Stimulated activated CD4-positive, alpha-beta T cell treated with anti-CD3 and anti-CD28 coated beads, Interleukin-15, amount 100 ng/mL, for 1 hour (primary cell): ENCODE results near the gene AGPAT3.
"Not testable (repeated sequence)": the region's sequence is repeated elsewhere in the genome, so short reads cannot be mapped to it uniquely, and the experiment has no call there.

Experiments
- DNase-seq, 2 donors: peaks; one replicate each; pipeline ENCODE4 v3.0.0-alpha.2; 2020; ENCODE audit warnings: low read depth in 1 of 2, low spot score in 1 of 2

Gene AGPAT3

GRCh38 chr21:43864962-43865539, at the start of gene AGPAT3:
TSS of gene AGPAT3 (plus strand) at chr21:43865223. CDS start at chr21:43959682, 94,459 bp downstream.
- DNase-seq, result peak in 1 of 2 donors; percentile 33

DNA sequence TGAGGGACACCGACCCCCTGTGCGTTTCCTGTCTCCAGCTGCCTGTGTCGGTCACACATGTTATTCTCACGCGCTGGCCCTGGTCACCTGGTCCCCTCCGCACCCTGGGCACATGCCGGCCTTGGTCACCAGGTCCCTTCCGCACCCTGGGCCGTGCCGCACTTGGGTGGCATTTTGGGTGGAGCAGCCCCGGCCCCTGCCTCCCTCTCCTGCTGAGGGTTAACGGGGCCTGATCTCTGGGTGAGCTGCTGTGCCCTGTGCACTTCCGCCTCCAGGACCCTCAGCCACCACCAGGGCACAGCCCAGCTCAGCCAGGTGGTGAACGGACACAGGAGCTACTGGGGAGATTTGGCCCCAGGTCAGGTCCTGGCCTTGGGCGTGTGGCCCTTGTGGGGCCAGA, 49.0 kb upstream of the AGPAT3 start:
- DNase-seq, result no peak

DNA sequence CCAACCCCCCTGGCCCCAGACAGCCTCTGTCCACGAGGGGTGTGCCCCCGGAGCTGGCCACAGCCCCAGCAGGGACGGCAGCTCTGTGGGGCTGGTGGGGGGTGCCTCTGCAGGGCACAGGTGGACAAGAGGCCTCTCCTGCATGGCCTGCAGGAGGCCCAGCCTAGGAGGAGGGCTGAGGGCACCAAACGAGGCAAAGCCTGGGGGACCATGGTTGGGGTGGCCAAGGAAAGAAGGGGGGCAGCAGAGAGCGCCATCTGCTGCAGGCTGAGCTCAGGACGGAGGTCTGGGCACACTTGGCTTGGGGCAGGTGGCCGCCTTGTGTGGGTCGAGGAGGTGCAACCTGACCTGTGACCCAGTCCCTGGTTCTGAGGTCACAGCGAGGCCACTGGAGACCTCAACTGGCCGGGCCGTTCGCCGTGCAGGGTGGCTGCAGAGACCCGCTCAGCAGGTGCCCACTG, 48.4 kb upstream of the AGPAT3 start:
- no peak for DNase-seq

DNA sequence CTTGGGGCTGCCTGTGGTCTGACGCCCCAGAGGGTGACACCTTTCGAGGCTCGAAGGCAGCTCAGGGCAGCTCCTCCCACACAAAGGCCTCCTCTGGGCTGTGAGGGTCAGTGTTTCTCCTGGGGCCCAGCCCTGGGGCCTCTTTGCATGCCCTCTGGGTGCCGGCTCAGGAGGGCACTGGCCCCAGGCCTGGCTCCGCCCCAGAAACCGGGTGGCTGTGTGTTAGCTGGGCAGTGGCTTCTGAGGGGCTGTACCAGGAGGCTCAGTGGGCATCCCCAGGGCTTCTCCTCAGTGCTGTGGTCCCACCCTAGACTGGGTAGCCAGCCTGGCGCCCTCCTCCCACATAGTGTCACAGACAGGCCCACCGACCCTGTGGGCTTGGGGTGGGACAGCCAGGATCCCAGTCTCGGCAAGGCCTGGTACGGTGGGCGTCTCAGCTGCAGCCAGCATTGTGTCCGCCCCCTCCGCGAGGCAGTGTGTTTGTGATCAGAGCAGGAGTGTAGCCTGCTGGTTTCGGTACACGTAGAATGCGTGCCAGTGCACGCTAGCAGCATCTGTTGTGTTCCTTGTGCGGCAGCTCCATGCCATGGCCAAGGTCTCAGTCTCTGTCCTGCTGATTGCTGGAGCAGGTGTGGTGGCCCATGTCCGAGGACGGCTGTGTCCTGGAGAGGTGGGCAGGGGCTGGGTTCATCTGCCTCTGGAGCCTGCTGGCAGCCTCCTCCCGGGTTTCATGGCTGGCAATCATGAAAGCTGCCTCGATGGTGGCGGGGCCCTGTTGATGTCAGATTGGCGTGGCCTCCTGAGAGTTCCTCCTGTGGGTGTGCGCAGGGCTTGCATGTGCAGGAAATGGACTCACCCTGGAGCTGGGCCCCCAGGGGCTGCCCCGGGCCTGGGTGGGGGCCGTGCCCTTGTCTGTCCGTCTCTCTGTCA, 47.6 kb upstream of the AGPAT3 start:
- DNase-seq, result no peak

DNA sequence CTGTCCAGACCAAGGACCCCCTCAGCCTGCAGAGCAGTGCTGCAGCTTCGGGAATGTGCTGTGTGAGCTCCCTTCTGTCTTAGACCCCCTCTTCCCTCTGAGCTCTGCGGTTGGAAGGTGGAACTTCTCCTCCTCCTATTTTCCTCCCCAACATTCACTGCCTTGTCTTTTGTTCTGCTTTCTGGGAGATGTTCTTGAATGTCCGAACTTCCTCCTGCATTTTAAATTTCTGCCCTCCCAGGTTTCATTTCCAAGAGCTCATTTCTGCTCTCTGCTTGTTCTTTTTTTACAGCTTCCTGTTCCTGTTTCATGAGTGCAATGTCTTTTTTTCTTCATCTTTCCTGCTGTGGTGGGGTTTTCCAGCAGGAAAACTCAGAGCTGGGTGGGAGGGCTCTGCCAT, 46.3 kb upstream of the AGPAT3 start:
- no peak for DNase-seq

DNA sequence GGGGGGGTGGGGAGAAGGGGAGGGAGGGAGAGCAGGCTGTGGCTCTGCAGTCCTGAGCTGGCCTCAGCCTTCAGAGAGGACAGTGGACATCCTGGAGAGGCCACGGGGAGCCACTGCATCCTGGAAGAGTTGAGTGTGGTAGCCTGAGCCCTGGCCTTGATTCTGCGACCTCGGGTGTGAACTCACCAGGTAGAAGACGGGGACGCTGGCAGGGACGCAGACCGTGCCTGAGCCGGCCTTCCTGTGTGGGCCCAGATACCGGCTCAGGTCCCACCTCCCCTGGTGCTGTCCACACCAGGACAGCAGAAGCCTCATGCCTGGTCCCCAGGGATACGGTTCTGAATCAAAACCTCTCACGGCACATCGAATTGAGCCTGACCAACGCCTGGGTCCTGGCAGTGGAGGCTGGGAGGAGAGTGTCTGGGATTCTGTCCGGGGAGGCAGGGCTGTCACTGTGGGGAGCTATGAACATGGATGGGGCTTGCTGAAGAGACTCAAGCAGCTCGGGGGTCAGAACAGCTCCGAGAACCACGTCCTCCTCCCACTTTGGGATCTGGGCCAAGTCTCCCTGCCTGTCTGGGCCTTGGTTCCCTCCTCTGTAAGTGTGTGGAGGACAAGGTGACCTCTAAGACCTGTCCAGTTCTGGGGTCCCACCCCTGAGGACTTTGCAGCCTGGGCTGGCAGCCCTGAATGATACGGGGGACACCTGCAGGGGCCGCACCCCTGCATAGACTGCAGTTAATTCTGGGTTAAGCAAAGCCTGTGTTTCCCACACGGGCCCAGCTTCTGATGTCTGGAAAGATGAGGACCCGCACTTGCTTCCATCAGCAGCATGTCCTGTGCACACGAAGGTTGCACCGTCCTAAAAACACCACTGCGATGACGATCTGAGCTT, 45.3 kb upstream of the AGPAT3 start:
- DNase-seq, result no peak

DNA sequence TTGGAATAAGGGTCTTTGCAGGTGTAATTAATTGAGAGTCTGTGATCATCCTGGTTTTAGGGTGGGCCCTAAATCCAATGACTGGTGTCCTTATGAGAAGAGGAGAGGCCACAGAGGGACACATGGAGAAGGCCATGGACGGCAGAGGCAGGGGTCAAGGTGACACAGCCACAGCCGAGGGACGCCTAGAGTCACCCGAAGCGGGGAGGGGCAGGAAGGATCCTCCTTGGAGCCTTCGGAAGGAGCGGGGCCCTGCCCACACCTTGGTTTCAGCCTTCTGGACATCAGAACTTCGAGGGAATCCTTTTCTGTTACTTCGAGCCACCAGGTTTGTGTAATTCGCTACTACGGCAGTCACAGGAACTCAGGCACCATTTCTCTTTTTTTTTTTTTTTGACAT, 44.6 kb upstream of the AGPAT3 start:
- DNase-seq, result no peak

DNA sequence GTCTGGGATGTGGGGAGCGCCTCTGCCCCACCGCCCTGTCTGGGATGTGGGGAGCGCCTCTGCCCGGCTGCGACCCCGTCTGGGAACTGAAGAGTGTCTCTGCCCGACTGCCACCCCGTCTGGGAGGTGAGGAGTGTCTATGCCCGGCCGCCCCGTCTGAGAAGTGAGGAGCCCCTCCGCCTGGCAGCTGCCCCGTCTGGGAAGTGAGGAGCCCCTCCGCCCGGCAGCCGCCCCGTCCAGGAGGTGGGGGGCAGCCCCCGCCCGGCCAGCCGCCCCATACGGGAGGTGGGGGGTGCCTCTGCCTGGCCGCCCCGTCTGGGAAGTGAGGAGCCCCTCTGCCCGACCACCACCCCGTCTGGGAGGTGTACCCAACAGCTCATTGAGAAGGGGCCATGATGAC, 42.9 kb upstream of the AGPAT3 start:
- not testable (repeated sequence) for DNase-seq

GRCh38 chr21:43822741-43823140, 42.3 kb upstream of the AGPAT3 start:
- DNase-seq, result not testable (repeated sequence)

- DNase-seq, result no peak
These were observed 40.4 kb upstream of the AGPAT3 start for GRCh38 chr21:43824333-43825241.

GRCh38 chr21:43825242-43825935, 39.6 kb upstream of the AGPAT3 start:
- DNase-seq, result no peak

DNA sequence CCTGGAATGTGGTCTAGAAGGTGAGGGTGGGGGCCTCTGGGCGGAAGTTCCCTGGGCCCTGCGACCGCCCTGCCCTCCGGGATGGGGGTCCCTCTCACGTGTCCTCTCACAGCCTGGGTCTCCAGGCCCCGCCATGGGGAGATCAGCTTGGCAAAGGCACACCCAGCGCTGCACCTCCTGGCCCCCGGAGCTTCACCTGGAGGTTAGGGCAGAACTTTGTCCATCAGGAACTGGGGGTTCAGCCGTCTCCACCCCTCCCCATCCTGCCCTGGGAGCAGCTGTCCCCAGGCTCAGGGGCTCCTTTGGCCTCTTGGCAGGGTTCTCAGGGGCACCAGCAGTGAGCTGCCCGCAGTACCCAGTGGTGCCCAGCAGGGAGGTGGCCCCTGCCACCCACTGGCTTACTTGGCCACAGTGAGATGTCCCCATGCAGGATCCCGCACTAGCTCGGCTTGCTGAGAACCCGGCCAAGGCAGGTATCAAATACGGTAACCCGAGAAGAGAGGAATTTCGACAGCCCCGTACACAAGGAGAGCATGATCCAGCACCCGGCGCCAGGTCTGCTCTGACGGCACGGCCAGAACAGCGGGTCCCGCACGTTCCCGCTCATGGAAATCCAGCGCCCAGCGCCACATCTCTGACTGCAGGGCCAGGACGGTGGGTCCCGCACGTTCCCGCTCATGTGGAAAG, 38.9 kb upstream of the AGPAT3 start:
- no peak for DNase-seq

DNA sequence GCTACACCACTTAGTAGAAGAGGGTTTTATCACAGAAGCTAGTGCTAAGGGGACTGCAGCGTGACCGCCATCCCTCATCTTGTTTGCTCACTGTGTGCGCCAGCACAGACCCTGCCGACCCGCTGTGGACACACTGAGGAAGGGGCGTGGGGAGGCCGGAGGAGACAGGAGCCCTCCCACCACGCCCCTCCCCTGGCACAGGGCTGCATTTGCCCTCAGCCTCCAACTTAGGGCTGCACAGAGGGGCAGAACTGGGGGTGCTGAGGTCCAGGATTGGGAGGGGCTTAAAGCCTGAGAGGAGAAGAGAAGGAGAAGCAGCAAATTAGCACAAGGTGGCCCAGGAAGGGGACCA, 38.4 kb upstream of the AGPAT3 start:
- DNase-seq, result no peak

DNA sequence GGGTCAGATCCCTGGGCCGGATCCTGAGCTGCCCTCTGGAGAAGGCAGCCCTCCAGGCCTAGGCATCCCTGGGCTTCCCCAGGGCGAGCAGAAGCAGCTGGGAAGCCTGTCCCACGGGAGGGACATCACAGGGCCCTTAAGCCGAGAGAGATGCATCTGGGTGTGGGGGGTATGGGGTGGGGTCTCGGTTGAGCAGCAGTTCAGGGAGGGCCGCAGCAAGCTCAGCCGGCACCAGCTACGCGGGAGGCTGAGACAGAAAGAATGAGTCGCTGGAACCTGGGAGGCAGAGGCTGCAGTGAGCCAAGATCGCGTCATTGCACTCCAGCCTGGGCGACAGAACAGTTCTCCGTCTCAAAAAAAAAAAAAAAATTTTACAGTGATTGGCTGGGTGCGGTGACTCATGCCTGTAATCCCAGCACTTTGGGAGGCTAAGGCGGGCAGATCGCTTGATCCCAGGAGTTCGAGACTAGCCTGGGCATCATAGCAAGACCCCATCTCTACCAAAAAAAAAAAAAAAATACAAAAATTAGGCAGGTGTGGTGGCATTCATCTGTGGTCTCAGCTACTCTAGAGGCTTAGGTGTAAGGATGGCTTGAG, 37.9 kb upstream of the AGPAT3 start:
- no peak for DNase-seq

- DNase-seq, result no peak
These were observed 35.9 kb upstream of the AGPAT3 start for GRCh38 chr21:43829161-43829560.

DNA sequence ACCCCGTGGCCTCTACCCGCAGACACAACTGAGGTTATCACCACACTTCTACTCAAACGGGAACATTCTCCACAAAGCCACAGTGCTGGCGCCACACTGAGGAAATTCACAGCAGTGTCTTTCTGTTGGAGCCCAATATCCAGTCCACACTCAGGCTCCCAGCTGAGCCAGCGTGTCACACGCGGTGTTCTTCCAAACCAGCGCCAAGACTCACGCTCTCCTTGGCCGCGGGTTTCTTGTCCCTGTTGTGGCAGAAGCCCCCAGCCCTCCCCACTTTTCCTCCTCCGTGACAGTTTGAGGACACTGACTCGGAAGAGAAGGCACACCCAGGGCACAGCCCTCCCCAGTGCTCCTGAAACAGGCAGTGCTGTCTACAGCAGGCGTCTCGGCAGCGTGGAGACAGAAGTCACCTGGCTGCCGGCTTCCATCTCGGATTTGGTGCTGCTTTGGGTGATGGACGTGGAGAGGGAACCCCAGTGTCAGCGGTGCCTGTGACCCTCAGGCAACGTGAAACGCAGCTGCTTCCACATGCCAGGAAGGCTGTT, 35.4 kb upstream of the AGPAT3 start:
- DNase-seq, result no peak

DNA sequence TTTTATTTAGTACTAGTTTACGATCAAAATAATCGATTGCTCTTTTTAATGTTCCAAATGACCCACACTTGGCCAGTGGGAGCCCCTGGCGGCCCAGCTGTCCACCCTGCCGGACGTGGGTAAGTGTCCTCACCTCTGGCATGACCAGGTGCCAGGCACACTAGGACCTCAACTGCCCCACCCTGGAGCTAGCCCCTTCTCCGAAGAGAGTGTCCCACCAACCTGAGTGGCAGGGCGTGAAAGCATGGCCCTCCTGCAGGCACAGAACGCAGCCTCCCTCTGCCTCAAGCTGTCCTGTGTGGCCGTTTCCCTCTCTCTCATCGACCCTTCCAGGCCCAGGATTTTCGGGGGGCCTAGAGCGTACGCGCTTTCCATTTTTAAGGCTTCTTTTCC, 32.9 kb upstream of the AGPAT3 start:
- DNase-seq, result no peak

DNA sequence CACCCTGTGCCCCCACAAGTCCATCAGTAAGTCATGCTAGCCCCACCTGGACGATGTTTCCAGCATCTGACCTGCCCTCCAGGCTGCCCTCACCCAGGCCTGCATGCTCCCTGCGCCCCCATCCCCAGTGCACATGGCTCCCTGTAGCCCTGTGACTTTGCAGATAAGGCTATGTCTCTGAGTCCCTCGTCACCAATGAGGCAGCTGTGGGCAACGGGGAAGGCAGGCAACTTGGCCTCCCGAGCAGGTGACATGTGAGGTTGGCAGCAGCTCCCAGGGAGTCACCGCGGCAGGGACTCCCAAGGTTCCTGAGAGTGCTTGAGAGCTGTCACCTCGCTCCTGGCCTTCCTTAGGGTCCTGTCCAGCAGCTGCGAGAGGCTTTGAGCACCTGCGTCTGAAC, 32.4 kb upstream of the AGPAT3 start:
- no peak for DNase-seq
